DND-41 (cell line): Measurements from ENCODE around the gene BAG2.

Experiments used
- CTCF ChIP-seq: IDR thresholded peaks from 2 replicates; pipeline ENCODE4 v1.5.1; 2012; ENCODE audit warnings: borderline replicate concordance, low read length, moderate library complexity, mild to moderate bottlenecking; ENCODE audit not compliant: poor library complexity, severe bottlenecking; ENCODE audit errors: extremely low read depth
- EZH2 ChIP-seq: IDR thresholded peaks from 3 replicates; pipeline ENCODE4 v1.6.1; 2012; ENCODE audit warnings: borderline replicate concordance, low read depth, mild to moderate bottlenecking, moderate library complexity, low read length, inconsistent platforms; ENCODE audit not compliant: severe bottlenecking

- TF ChIP-seq CTCF (no peak), EZH2 (no peak)
These were observed 30.5 kb upstream of the BAG2 start for GRCh38 chr6:57141451-57142177.
